ENCODE measurements around the gene FOXA1. TPM values are rescaled to one million over a fixed set of nuclear protein-coding genes. Genes with fewer than 3 reads are reported as not detected.
"Not testable (repeated sequence)": the region's sequence is repeated elsewhere in the genome, so short reads cannot be mapped to it uniquely, and the experiment has no call there.

The FOXA1 gene
- total RNA-seq, 1 experiment from 2014 or later = 3.7 TPM

DNA sequence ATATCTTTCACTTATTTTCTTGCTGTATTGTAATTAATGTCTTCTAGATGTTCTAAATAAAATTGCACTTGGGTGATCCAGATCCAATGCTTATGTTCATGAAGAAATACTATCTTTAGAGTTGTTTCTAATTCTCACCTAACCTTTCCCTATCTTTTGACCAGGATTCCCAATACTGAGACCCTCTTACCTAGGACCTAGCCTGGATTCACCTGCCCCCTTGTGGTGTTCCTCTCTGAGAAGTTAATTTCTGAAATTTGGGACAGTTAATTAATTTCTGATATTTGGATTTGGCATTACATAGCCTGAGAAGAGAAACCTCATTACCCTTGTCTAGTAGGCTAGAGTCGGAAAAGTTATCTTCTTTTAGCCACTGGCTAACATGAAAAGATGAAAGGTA lies 29.5 kb downstream of the FOXA1 start:
- H3K4me3 ChIP-seq (ENCODE audit: insufficient read depth, low read depth, low read length) = no peak overlapping the region
- no peaks in the 10 kb centered on the region for H3K36me3 ChIP-seq (replicated peaks; ENCODE audit: control insufficient read depth, insufficient read depth, low read length)
- no peaks in the 10 kb centered on the region for H3K27me3 ChIP-seq (ENCODE audit: control insufficient read depth, insufficient read depth, low read length)
- peak; percentile 33 for DNase-seq

DNA sequence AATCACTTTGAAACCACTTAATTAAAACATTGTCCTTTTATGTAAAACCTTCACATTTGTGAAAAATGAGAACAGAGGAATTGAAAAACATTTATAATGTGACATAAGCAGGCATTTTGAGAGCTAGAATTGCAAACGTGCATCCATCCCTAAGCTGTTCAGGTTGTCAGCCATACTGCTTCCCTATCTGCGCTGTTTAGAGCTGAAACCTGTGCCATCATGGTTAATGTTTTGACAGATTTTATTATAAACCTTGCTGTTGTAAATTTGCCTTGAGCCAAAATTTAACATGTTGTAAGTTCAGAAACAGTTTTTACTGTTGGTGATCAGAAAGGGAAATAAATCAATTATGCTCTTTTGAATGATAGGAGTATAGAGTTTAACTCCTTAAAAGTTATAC lies 31.9 kb downstream of the FOXA1 start:
- no peaks in the 10 kb centered on the region for H3K36me3 ChIP-seq (replicated peaks; ENCODE audit: control insufficient read depth, insufficient read depth, low read length)
- no peak overlapping the region for H3K4me3 ChIP-seq (ENCODE audit: insufficient read depth, low read depth, low read length)
- H3K27me3 ChIP-seq (ENCODE audit: control insufficient read depth, insufficient read depth, low read length) = no peaks in the 10 kb centered on the region
- no peak for DNase-seq

- no peaks in the 10 kb centered on the region for H3K36me3 ChIP-seq (replicated peaks; ENCODE audit: control insufficient read depth, insufficient read depth, low read length)
- no peak for DNase-seq
- no peak overlapping the region for H3K4me3 ChIP-seq (ENCODE audit: insufficient read depth, low read depth, low read length)
- no peaks in the 10 kb centered on the region for H3K27me3 ChIP-seq (ENCODE audit: control insufficient read depth, insufficient read depth, low read length)
Observed at GRCh38 chr14:37559386-37559785, 35.7 kb downstream of the FOXA1 start.

- DNase-seq = no peak
- H3K27me3 ChIP-seq (ENCODE audit: control insufficient read depth, insufficient read depth, low read length) = no peaks in the 10 kb centered on the region
Observed at GRCh38 chr14:37558740-37559139, 36.3 kb downstream of the FOXA1 start.

DNA sequence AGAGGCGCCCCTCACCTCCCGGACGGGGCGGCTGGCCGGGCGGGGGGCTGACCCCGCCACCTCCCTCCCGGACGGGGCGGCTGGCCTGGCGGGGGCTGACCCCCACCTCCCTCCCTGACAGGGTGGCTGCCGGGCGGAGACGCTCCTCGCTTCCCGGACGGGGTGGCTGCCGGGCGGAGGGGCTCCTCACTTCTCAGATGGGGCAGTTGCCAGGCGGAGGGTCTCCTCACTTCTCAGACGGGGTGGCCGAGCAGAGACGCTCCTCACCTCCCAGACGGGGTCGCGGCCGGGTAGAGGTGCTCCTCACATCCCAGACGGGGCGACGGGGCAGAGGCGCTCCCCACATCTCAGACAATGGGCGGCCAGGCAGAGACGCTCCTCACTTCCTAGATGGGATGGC lies 39.5 kb downstream of the FOXA1 start:
- H3K4me3 ChIP-seq (ENCODE audit: insufficient read depth, low read depth, low read length); H3K27me3 ChIP-seq (ENCODE audit: control insufficient read depth, insufficient read depth, low read length); DNase-seq; H3K36me3 ChIP-seq (replicated peaks; ENCODE audit: control insufficient read depth, insufficient read depth, low read length): not testable (repeated sequence)

More at GRCh38 chr14:37558740-37559139, 36.3 kb downstream of the FOXA1 start:
- Histone ChIP-seq H3K36me3 (replicated peaks; ENCODE audit: control insufficient read depth, insufficient read depth, low read length) (no peaks in the 10 kb centered on the region), H3K4me3 (ENCODE audit: insufficient read depth, low read depth, low read length) (no peak overlapping the region)

GRCh38 chr14:37553935-37554550 lies 41.0 kb downstream of the FOXA1 start:
- no peak for DNase-seq
- Histone ChIP-seq H3K27me3 (ENCODE audit: control insufficient read depth, insufficient read depth, low read length) (no peaks in the 10 kb centered on the region), H3K4me3 (ENCODE audit: insufficient read depth, low read depth, low read length) (no peak overlapping the region), H3K36me3 (replicated peaks; ENCODE audit: control insufficient read depth, insufficient read depth, low read length) (no peaks in the 10 kb centered on the region)

GRCh38 chr14:37551119-37551518 lies 43.9 kb downstream of the FOXA1 start:
- Histone ChIP-seq H3K27me3 (ENCODE audit: control insufficient read depth, insufficient read depth, low read length) (no peaks in the 10 kb centered on the region), H3K36me3 (replicated peaks; ENCODE audit: control insufficient read depth, insufficient read depth, low read length) (no peaks in the 10 kb centered on the region), H3K4me3 (ENCODE audit: insufficient read depth, low read depth, low read length) (no peak overlapping the region)
- DNase-seq = no peak

DNA sequence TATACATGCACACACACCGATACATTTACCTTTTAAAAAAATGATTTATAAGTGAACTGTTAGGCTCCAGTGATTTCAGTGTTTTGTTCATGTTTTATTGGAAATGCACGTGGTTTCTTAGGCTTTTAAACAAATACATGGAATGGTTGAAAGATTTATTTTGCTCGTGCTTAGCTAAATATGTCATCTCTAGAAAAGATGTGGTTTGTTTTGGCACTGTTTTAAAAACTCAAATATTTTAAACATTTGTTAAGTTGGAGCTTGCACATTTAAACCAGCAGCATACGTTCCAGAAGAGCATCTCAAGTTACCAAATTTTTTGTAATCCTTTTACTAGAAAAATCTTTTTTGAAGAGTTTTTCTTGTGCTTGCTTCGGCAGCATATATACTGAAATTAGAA lies 44.5 kb downstream of the FOXA1 start:
- no peak overlapping the region for H3K4me3 ChIP-seq (ENCODE audit: insufficient read depth, low read depth, low read length)
- H3K36me3 ChIP-seq (replicated peaks; ENCODE audit: control insufficient read depth, insufficient read depth, low read length) = no peaks in the 10 kb centered on the region
- no peaks in the 10 kb centered on the region for H3K27me3 ChIP-seq (ENCODE audit: control insufficient read depth, insufficient read depth, low read length)
- no peak for DNase-seq

GRCh38 chr14:37546621-37547447 lies 48.2 kb downstream of the FOXA1 start:
- no peak overlapping the region for H3K4me3 ChIP-seq (ENCODE audit: insufficient read depth, low read depth, low read length)

DNA sequence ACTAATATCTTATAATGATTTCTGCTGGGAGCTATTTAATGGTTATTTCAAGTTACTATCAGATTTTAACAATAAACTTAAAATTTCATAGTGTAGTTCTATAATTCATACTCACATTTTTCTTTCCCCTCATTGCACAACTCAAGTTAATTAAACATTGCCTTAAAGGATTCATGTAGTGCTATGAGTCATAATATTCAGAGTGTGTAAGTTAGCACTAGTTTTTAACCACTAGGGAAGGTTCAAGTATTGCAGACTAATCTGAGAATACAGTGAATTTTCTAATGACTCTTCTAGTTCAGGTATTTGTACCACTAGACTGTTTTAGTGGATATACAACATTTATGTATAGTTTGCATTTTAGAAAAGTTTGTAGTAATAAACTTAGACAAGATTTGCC lies 49.9 kb downstream of the FOXA1 start:
- no peak for DNase-seq
- H3K27me3 ChIP-seq (ENCODE audit: control insufficient read depth, insufficient read depth, low read length) = no peaks in the 10 kb centered on the region
- no peaks in the 10 kb centered on the region for H3K36me3 ChIP-seq (replicated peaks; ENCODE audit: control insufficient read depth, insufficient read depth, low read length)
- no peak overlapping the region for H3K4me3 ChIP-seq (ENCODE audit: insufficient read depth, low read depth, low read length)

More at GRCh38 chr14:37546621-37547447, 48.2 kb downstream of the FOXA1 start:
- H3K36me3 ChIP-seq (replicated peaks; ENCODE audit: control insufficient read depth, insufficient read depth, low read length) = no peaks in the 10 kb centered on the region
- no peaks in the 10 kb centered on the region for H3K27me3 ChIP-seq (ENCODE audit: control insufficient read depth, insufficient read depth, low read length)
- DNase-seq = no peak

DNA sequence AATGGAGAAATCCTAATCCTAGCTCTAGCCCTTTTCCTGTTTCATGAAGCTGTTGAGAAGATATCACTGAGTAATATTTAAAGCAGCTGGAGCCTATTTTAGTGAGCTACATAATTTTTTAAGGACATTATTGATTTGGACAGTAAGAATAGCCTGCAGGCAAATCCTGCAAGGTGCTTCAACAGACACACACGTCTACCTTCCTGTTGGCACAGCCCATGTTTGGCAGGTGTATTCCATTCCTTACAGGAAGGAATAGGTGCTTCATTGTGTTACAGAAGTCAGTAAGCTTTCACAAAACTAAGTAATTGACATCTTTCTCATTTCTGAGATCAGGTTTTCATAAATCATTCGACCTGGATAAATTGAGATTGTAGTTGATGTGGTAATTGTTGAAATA lies 50.6 kb downstream of the FOXA1 start:
- H3K4me3 ChIP-seq (ENCODE audit: insufficient read depth, low read depth, low read length) = no peak overlapping the region
- no peak for DNase-seq
- no peaks in the 10 kb centered on the region for H3K27me3 ChIP-seq (ENCODE audit: control insufficient read depth, insufficient read depth, low read length)
- H3K36me3 ChIP-seq (replicated peaks; ENCODE audit: control insufficient read depth, insufficient read depth, low read length) = no peaks in the 10 kb centered on the region

DNA sequence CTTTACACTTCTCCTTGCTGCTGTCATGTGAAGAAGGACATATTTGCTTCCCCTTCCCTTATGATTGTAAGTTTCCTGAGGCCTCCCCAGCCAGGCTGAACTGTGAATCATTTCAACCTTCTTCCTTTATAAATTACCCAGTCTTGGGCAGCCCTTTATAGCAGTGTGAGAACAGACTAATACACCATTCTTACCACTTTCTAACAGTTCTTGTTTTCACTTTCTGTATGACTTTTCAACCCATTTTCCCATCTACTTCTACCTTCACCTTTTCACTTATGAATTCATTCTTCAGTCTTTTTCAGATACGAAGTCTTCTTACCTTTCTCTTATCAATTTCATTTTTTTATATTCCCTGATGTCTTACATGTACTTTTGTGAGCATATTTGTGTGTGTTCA lies 55.1 kb downstream of the FOXA1 start:
- H3K4me3 ChIP-seq (ENCODE audit: insufficient read depth, low read depth, low read length) = no peak overlapping the region
- no peak for DNase-seq
- no peaks in the 10 kb centered on the region for H3K36me3 ChIP-seq (replicated peaks; ENCODE audit: control insufficient read depth, insufficient read depth, low read length)
- no peaks in the 10 kb centered on the region for H3K27me3 ChIP-seq (ENCODE audit: control insufficient read depth, insufficient read depth, low read length)

Other genes with a start within 250 kb of the FOXA1 start
- 0.59 and 0.90 TPM in 2 replicates for gene TTC6, start 380 bp upstream of the FOXA1 start, total RNA-seq (2014; rRNA removed; shearing (Covaris generic))

Measured in H7 (cell line).